HG02763 (cell line): Measurements from ENCODE around the gene WDR64.
"Not testable (repeated sequence)": the region's sequence is repeated elsewhere in the genome, so short reads cannot be mapped to it uniquely, and the experiment has no call there.

ENCODE experiments used
- ATAC-seq: cut with Tn5 transposase; IDR thresholded peaks from one replicate; pipeline ENCODE4 v1.9.1; 2021; ENCODE audit warnings: mild to moderate bottlenecking, moderate library complexity; ENCODE audit not compliant: unreplicated experiment

WDR64 gene

DNA sequence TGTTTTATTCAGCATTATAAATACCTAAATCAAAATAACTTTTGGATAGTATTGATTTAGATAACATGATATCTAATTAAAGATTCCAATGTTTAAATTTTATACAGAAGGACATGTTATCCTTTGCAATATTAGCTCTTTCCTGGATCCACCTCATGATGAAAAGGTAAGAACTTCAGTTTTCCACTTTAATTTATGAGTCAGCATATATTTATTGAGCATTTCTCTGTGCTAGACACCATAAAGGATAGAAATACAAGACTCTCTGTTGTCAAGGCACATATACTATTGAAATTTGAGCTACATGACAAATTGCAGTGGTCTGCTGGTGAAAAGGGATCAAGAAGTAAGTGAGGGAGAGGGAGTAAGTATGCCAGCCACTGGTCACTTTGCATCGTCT is 127.8 kb downstream of the WDR64 start:
- no peak for ATAC-seq

DNA sequence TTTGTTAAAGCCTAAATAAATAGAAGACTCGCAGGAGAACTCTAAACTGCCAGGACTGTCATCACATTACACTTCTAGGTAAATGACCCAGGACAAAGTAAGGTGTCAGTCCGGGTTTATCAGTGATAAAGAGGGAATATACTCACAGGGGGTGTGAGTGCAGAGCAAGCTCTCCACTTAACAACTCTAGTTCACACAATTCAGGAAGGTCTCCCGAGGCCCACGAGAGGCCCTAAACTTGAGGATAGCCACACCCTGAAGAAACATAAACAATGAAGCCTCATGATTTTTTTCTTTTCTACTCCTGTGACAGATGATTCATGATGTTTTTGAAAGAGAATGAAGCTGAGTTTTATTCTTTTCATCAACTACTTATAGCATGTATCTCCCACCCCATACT is 130.3 kb downstream of the WDR64 start:
- no peak for ATAC-seq

GRCh38 chr1:241787691-241788090 is 135.6 kb downstream of the WDR64 start:
- no peak for ATAC-seq

GRCh38 chr1:241789061-241789460 is 137.0 kb downstream of the WDR64 start:
- no peak for ATAC-seq

GRCh38 chr1:241799416-241799815 is 147.3 kb downstream of the WDR64 start:
- no peak for ATAC-seq

- no peak for ATAC-seq
These were observed 148.6 kb downstream of the WDR64 start for GRCh38 chr1:241800640-241801039.

GRCh38 chr1:241802863-241803262 is 150.8 kb downstream of the WDR64 start:
- no peak for ATAC-seq

- not testable (repeated sequence) for ATAC-seq
These were observed 152.6 kb downstream of the WDR64 start for GRCh38 chr1:241804706-241805105.

- no peak for ATAC-seq
These were observed 156.2 kb downstream of the WDR64 start for GRCh38 chr1:241808265-241808664.

GRCh38 chr1:241810769-241811405 is 158.8 kb downstream of the WDR64 start:
- ATAC-seq, result no peak

GRCh38 chr1:241813768-241814320 is 161.8 kb downstream of the WDR64 start:
- ATAC-seq, result no peak

- no peak for ATAC-seq
These were observed 163.9 kb downstream of the WDR64 start for GRCh38 chr1:241816008-241816407.

DNA sequence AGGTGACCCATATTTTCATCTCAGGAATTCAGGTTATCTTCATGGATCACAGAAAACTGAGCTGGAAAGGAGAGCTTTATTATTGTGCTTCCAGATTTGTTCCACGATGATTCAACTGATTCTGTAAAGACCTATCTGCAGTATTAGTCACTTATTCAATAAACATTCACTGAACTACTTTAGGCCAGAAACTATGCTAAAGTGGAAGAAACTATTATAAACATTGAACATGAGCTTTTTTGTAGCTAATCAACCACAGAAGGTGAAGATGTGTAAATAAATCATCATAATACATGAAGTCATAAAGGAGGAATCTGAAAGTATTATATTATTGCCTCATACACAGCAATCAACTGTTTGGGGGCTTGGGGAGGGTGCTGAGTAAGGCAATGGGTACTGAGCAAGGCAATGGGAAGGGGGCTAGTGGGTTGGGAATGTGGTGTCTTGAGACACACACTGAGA is 165.3 kb downstream of the WDR64 start:
- ATAC-seq, result no peak

DNA sequence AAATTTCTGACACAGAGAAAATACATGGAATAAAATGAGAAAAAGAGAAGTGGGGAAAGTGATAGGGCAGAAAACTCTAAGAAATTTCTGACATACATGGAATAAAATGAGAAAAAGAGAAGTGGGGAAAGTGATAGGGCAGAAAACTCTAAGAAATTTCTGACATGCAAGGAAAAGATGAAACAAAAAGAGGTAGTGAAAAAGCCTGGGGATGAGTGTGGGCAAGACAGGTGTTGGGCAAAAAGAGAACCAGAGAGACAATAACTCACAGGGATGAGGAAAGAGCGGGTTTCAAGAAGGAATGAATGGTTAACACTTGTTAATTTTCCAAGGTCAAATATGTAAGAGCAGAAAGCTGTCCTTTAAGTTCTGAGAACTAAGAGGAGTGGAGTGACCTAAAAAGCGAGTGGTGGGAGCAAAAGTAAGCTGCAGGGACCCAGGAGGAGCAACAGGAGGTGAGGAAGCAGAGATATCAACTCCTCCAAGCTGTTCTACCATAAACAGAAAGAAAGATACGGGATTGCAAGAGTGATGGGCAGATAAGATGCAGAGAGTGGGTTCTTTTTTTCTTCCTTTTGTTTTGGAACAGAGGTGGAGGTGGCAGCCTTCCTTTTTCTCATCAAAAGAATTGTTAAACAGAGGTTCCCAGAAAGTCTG is 166.0 kb downstream of the WDR64 start:
- ATAC-seq, result no peak

DNA sequence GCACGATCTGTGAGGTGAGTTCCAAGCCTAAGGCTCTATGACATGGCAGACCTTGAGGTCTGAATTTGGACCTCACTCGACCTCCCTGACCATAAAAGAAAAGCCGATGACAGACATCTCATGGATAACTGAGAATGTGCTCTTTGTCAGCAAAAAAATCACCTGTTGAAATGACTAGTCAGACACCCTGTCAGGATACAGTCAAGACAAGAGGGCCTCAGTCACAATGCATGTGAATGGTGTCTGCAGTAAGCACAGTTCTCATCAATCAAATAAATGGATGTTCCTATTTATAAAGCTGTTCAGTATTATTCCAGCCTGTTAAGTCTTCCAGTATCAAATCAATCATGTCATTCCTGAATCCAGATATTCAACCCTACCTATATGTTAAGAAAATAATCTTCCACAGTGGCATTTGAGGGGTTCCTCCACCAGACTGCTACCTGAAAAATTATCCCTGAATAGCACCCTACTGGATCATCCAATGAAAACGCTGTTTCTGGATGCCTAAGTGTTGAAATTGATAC is 167.3 kb downstream of the WDR64 start:
- no peak for ATAC-seq

- ATAC-seq, result no peak
These were observed 169.3 kb downstream of the WDR64 start for GRCh38 chr1:241821363-241821762.

DNA sequence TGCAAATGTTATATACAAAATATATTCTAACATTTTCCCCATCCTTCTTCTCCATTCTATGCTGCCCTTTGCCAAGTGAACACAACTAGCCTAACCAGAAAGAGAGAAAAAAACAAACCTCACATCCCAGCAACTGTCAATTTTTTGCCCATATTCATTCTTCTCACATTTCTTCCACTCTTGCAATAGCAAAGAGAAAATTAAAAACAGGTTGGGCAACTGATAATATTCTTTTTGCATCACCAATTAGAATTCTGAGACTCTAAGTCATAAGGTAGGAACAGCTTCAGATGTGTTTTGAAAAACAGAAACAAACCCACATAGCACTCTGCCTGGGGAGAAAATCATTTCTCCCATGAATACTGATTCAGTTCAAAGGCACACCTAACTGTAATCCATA is 170.8 kb downstream of the WDR64 start:
- no peak for ATAC-seq

DNA sequence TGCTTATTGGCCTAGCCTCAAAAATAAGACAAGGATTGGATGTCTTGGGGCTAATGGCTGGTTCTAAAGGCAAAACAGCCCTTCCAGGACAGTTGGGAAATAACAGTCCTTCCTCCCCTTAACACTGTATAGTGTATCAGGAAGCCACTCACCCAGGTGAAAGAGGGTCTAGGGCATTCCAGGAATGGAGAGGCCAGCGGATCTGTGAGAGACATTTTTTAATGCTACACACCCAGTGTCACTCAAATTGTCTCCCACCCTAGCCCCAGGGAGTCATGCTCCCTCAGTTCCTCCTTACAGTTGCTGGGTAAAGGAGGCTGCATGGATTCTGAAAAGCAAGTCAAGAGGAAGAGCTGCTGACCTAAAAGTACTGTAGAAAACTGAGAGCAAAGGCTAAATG is 171.8 kb downstream of the WDR64 start:
- ATAC-seq, result no peak

GRCh38 chr1:241825581-241825980 is 173.5 kb downstream of the WDR64 start:
- no peak for ATAC-seq

DNA sequence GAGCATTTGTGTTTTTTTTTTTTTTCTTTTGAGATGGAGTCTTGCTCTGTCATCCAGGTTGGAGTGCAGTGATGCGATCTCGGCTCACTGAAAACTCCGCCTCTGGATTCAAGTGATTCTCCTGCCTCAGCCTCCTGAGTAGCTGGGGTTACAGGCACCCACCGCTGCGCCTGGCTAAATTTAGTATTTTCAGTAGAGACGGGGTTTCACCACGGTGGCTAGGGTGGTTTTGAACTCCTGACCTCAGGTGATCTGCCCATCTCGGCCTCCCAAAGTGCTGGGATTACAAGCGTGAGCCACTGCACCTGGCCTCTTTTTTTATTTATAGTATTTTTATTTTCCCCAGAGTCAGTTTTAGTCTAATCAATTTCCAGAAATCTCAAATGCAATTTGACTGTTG is 174.5 kb downstream of the WDR64 start:
- not testable (repeated sequence) for ATAC-seq

- no peak for ATAC-seq
These were observed 175.2 kb downstream of the WDR64 start for GRCh38 chr1:241827264-241827663.

GRCh38 chr1:241828463-241829021 is 176.5 kb downstream of the WDR64 start:
- no peak for ATAC-seq
